CD4-positive, alpha-beta T cell treated with Interleukin-2 at 100 ng/mL for 4 hours (primary cell): ENCODE measurements around the gene ROR2.

Experiments
- DNase-seq: peaks from one replicate; pipeline ENCODE4 v3.0.0-alpha.2; 2020; ENCODE audit warnings: low spot score

The ROR2 gene

GRCh38 chr9:91736898-91737601 is 213.0 kb downstream of the ROR2 start:
- no peak for DNase-seq

DNA sequence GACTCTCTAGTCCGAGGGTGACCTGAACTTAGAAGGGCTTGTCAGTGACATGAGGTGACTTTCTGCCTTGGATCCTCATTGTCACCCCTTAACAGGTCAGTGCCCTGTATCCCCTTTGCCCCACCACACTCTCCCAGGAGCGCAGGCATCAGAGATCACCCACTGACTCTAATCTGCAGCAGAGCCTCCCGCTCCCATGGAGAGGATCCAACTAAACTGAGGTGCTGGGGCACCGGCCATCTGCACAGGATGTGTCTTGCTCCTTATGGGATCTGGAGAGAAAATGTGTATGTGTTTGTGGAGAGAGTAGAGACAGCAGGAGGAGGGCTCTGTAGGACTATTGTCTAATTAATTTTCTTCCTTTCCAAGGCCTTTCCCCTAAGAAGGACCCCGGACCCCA is 213.7 kb downstream of the ROR2 start:
- no peak for DNase-seq

DNA sequence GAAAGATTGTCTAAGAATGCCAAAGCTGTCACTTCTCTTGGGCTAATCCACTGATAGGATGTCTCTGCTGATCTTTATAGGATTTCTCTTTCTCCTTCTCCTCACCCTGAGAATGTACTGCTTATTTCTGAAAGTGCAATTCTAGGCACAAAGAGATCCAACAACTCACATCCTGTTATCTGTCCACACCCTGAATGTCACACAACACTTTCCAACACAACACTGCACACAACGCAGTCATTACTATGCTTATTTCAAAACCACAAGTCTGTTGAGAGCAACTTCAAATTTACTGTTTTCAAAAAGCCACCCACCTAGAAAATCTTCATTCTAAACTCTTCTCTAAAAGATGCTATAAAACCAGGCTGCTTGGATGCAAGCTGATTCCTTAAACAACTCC is 215.0 kb downstream of the ROR2 start:
- no peak for DNase-seq

GRCh38 chr9:91734371-91734981 is 215.6 kb downstream of the ROR2 start:
- DNase-seq = peak; percentile 52

- no peak for DNase-seq
Measured at GRCh38 chr9:91733006-91733624, 216.9 kb downstream of the ROR2 start.

GRCh38 chr9:91732187-91733005 is 217.6 kb downstream of the ROR2 start:
- no peak for DNase-seq

- no peak for DNase-seq
Measured at GRCh38 chr9:91730806-91731205, 219.2 kb downstream of the ROR2 start.

GRCh38 chr9:91729558-91729842 is 220.5 kb downstream of the ROR2 start:
- DNase-seq = no peak

DNA sequence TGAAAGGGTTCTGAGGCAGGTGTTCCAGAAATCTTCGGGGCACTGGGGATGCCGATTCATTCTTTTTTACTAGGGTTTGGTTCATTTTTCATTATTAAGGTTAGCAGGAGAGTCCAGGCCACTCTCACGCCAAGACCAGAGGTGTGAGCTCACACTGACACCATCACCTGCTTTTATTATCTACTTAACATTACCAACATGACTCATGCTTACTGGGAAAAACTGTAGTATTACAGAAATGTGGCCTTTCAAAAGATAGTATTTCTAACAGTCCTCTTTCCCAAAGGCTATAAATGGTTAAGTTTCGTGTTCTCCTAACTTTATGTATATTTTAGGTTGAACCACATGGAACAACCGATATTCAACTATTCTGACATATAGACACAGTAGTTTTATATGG is 222.1 kb downstream of the ROR2 start:
- no peak for DNase-seq

DNA sequence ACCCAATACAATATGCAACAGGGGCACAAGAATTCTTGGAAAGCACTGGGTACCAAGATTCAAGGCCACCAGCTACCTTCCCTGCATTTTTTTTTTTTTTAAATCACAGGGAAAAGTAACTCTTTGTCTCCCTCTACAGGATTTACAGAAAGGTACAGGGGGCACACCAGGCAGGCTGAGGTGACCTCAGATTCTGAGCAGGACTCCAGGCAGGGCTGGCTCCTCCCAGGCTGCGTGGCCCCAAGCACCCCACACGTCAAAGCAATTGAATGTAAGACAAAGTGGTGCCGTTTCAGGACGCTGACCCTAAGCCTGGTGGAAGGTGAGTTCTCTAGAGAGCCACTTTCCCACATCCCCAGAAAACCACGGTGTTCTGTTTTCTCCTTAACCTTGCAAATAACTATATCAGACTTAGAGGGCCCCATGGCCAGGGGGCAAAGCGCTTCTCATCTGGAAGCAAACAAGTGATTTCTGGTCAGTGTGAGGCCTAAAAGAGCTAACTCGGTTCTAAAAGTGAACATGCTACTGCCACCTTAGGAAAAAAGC is 222.6 kb downstream of the ROR2 start:
- peak; percentile 29 for DNase-seq

DNA sequence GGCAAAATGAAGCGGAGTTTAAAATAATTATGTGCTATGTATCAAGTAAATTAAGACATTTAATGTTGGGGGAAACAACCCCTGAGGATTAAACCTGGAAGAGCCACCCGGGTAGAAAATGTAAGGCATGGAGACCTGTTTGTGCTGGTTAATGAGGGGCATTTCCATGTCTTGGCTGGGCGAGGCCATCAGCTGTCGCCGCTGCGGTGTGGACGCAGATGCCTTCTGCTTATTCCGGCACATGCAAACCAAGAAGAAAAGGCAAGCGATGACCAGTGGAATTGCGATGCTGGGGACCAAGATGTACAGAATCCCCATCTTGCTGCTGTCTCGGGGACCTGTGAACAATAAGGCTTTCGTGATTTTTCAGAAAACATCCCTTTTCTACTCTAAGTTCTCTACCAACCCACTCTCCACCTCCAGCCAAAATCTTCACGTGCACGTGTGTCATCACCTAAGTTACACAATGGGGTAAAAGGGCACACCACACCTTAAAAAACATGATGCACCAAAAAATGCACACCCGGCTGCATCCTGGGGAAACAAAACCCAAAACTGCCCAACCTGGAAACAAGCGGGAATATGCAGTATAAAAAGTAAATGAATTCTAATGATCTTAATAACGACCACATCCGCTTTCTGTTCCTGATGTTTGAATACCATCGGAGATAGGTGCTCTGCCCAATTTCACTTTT is 223.5 kb downstream of the ROR2 start:
- no peak for DNase-seq

GRCh38 chr9:91725651-91726050 is 224.4 kb downstream of the ROR2 start:
- DNase-seq = no peak

- no peak for DNase-seq
Measured at GRCh38 chr9:91724609-91725505, 225.2 kb downstream of the ROR2 start.

DNA sequence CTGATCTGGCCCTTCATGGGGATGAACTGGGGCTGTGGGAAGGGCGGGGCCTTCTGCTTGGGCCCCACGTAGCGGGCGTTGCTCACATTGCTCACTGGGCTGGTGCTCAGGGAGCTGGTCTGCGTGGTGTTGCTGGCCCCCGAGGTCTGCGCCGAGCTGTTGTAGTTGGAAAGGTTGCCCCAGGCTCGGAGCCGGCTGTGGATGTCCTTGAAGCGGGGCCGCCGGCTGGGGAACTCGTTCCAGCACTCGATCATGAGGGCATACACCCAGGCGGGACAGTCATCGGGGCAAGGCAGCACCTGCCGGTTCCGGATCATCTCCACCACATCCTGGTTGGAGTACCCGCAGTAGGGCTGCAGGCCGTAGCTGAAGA is 226.0 kb downstream of the ROR2 start:
- no peak for DNase-seq

GRCh38 chr9:91723420-91724067 is 226.5 kb downstream of the ROR2 start:
- no peak for DNase-seq

DNA sequence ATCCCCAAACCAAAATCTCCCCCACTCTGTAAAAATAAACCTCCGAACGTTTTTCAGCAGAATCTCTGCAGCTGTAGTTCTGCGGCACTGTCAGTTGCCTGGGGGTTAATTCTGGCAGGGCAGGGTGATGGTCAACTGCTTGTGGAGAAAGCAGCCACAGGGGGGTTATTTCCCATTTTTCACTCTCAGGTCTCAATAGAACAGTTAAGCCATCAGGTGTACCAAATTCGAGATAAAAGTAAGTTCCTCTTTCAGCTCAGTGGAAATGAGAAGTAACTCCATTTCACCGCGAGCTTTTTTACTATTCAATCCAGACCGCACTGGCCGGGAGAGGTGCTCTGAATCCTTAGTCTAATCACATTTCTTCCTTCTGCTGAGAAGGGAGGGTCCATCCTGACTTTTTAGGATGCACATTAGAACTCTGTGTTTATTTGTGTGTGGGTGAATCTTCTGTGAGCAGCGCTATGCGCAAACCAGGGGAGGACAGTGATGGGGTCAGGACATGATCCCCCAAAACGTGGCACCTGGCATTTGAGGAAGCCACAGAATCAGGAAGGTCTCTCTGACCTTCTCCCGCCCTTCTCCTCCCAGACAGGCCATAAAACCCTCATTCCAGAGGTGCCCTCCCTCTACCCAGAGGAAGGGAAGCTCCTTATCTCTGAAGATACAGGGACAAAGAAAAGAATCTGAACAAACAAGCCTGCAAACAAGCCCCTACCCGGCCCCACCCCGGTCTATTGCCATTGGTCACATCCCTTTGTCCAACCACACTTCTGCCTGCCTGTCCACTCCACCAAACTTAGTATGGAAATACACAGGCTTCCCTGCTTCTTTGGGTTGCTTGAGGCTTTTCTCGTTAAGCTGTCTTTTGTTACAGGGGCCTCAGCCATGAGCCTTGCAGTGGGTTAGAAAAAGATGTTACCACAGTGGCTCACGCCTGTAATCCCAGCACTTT is 229.0 kb downstream of the ROR2 start:
- no peak for DNase-seq

DNA sequence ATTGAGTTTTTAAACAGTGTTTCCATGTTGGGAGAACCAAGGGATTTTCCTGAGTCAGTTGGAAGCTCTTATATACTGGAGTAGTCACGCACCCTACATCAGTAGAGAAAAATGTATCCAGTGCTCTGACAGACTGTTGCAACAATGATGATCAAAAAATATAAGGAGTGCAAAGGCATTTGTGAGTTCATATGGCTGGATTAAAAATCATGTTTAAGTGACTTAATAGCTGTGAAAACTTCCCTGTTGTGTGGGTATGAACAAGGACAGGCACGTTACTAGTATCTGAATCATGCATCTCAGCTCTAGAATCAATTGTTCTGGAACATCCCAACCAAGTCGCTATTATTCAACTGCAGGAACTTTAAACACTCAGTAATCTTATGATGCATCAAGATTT is 229.7 kb downstream of the ROR2 start:
- no peak for DNase-seq

GRCh38 chr9:91718071-91718470 is 232.0 kb downstream of the ROR2 start:
- DNase-seq = no peak

GRCh38 chr9:91716815-91717214 is 233.2 kb downstream of the ROR2 start:
- no peak for DNase-seq
